Activated CD4-positive, CD25-positive, alpha-beta regulatory T cell treated with anti-CD3 and anti-CD28 coated beads, Interleukin-2, amount 50 U/mL, for 24 hours (primary cell): ENCODE measurements around the gene POLRMT.
"Not testable (repeated sequence)": the region's sequence is repeated elsewhere in the genome, so short reads cannot be mapped to it uniquely, and the experiment has no call there.

Experiments
- ATAC-seq, 2 donors: fragments of 150-1000 bp; cut with Tn5 transposase; one replicate each; pipeline ENCODE4 v1.10.0; 2021; ENCODE audit warnings: mild to moderate bottlenecking in 1 of 2, moderate library complexity in 1 of 2

The POLRMT gene

DNA sequence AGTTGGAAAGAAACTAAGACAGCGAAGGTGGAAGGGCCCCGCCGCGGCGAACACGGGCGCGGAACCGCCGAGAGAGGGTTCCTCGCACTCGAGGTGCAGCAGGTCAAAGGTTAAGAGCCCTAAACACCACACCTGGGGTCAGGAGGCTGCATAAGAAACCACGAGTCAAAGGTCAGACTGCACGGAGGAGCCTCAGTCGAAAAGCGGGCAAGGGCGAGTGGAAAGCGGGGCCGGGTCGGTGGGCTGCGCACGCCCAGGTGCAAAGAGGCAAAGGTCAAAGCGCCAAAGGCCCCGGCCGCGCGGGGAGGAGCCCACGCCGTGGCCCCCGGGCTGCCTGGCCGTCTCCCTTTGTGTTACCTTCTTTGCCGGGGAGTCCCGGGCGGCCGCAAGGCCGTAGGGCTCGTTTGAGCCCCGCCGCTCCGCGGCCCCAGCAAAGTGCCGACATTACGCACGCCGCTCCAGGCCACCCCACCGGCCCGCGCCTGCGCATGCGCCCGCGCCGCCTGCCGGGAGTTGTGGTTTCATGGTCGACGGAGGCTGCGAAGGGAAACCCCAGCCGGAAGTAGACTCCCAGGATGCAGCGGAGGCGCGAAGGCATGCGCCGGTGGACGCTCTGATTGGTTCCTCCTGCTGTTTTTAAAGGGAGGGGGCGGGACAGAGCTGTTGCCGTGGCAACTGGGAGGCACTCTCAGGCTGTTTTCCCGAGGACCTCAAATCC is at the start of gene POLRMT:
Gene POLRMT (minus strand): TSS at position 470 of the 718 bp plus-strand sequence. CDS start 25 bp downstream, at position 445.
- peak; percentile 94 to 98 for ATAC-seq

DNA sequence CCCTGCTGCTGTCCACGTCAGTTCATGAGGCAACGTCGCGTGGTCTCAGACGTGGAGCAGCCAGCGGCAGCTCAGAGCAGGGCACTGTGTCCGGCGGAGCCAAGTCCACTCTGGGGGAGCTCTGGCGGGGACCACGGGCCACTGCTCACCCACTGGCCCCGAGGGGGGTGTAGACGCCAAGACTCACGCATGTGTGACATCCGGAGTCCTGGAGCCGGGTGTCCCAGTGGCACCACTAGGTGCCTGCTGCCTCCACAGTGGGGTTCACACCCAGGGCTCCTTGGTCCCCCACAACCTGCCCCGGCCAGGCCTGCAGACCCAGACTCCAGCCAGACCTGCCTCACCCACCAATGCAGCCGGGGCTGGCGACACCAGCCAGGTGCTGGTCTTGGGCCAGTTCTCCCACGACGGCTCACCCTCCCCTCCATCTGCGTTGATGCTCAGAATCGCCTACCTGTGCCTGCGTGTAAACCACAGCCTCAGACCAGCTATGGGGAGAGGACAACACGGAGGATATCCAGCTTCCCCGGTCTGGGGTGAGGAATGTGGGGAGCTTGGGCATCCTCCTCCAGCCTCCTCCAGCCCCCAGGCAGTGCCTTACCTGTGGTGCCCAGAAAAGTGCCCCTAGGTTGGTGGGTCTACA is 49.5 kb upstream of the POLRMT start:
- no peak for ATAC-seq

DNA sequence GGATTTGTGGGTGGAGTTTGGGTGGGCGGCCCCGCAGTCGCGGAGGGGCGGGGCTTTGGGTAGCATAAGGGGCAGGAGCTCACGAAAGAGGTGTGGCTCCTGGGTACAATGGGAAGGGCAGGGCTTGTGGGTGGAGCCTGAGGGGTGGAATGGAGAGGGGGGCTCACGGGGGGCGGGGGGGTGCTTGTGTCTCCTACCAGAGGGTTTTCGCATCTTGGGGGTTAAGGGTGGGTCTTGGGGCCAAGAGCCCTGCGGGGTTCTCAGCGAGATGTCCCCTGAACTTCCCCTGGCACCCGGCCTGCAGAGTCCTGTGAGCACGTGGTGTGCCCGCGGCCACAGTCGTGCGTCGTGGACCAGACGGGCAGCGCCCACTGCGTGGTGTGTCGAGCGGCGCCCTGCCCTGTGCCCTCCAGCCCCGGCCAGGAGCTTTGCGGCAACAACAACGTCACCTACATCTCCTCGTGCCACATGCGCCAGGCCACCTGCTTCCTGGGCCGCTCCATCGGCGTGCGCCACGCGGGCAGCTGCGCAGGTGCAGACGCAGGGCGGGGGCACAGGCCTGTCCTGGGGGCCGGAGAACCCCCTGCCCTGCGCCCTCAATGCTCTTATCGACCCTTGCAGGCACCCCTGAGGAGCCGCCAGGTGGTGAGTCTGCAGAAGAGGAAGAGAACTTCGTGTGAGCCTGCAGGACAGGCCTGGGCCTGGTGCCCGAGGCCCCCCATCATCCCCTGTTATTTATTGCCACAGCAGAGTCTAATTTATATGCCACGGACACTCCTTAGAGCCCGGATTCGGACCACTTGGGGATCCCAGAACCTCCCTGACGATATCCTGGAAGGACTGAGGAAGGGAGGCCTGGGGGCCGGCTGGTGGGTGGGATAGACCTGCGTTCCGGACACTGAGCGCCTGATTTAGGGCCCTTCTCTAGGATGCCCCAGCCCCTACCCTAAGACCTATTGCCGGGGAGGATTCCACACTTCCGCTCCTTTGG is 48.0 kb upstream of the POLRMT start:
- no peak for ATAC-seq

DNA sequence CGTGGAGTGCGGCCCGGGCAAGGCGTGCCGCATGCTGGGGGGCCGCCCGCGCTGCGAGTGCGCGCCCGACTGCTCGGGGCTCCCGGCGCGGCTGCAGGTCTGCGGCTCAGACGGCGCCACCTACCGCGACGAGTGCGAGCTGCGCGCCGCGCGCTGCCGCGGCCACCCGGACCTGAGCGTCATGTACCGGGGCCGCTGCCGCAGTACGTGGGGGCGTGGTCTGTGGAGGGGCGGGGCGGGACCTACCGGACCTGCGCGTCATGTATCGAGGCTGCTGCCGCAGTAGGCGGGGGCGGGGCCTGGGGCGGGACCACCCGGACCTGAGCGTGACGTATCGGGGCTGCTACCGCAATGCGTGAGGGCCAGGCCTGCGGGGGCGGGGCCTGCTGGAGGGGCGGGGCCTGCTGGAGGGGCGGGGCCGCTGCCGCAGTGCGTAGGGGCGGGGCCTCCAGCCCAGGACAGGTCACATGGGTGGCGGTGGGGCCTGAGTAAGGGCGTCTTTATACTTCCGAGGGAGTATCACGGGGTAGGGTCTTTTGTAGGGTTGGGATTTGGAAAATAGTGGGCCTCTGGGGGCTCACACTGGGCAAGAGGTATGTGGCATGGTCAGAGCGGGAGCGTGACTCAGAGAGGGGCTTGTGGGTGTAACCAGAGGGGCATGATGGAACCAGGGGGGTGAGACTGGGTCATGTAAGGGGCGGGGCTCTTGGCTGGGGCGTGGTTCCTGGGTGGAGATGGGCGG is 47.1 kb upstream of the POLRMT start:
- peak; percentile 80 to 81 for ATAC-seq

DNA sequence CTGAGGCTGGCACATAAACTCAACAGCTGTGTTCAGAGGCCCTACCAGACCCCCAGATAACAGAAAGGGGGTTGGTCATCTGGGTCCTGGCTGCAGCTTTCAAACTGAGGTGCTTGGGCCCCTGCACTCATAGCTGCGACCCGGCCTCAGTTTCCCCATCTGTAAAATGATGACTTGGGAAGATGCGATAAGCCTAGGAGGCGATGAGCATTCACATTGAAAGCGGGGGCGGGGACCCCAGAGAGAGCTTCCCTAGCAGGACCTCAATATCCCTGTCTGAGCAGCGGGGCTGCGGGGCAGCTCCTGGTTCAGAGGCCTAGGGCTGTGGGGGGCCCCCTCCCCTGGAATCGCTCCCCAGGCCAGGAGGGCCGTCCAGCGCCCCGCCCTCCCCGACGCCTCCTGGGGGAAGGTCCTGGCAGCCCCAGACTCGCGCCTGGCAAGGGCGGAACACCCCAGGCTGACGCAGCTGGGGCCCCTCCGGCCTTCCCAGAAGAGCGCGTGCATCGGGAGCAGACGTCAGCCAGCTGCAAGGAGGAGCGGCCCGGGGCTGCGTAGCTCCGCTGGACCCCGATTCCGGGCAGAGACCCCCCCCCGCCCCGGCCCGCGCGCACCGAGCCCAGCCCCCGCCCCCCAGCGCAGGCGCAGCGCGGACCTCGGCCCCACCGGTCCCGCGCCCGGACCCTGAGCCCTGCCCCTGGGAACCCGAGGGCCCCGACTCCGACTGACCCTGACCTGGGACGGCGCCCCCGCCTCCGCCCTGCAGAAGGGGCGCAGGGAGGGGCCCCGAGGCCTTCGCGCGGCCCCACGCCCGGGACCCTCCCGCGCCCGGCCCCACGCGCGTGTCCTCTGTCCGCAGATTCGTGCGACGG is 46.3 kb upstream of the POLRMT start:
- ATAC-seq, result no peak

DNA sequence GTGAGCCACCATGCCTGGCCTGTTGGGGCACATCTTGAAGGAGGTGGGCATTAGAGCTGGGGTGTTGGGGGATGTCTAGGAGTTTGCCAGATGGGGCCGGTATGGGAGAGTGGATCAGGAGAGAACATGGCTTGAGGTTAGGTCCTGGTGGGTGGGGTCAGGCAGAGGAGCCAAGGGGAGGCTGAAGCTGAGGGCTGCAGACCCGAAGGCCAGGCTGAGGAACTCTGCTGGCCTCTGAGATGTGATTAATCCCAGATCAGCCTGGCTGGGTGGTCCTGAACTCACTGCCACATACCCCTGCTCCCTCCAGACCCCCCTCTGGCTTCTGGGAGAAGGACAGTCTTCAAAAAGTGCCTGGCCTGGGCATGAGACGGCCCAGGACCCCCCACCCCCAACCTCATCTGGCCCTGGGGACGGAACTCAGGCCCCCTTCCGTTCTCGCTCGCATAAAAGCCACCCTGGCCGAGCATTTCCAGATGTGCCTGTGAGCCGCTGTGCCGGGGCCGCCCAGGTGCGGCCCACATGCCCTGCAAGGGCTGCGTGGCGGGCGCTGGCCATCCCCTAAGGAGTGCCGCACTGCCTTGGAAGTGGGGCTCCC is 45.6 kb upstream of the POLRMT start:
- ATAC-seq, result no peak

DNA sequence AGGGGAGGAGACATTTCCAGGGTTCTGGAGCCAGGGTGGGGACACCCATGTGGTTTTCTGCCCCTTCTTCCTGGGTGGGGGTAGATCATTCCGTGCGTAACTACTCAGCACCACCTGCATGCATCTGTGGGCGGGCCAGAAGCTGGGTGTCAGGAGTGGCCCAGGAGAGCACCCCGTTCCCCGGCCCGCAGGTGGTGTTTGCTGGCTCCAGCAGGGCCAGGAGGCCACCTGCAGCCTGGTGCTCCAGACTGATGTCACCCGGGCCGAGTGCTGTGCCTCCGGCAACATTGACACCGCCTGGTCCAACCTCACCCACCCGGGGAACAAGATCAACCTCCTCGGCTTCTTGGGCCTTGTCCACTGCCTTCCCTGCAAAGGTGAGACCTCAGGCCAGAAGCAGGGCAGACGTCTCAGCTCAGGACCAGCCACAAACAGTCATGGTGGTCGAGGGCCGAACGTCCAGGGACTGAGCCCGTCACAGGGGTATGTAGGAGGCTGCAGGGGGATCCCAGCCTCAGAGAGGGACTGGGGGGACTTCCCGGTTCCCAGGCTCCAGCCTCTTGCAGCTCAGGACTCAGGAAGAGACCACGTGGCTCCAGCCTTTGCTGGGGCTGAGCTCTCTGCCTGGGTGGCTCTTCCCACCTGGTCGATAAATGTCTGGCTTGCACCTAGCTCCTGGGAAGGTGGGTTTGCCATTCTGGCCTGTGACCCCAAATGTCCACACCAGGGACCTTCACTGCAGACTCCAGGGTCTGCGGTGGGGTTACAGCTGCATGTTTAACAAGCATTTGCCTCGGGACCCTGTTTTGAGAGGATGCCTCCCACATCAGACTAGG is 44.5 kb upstream of the POLRMT start:
- no peak for ATAC-seq

DNA sequence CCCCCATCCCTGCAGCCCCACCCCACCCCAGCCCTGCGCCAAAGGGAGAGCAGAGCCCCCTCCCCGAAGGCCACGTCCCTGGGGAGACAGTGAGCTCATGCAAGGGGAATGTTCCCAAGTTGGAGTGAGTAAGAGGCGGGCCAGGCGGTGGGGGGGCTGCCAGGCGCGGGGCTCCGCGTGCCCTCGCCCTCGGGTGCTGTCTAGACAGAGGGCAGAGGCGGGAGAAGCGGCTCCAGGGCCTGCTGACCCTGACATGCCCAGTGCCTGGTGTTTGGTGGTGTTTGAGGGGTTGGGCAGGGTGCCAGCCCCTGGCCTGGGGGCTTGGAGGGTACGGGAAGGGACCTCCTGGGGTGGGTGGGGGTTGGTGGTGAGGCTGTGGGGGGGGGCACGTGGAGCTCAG is 43.9 kb upstream of the POLRMT start:
- no peak for ATAC-seq

DNA sequence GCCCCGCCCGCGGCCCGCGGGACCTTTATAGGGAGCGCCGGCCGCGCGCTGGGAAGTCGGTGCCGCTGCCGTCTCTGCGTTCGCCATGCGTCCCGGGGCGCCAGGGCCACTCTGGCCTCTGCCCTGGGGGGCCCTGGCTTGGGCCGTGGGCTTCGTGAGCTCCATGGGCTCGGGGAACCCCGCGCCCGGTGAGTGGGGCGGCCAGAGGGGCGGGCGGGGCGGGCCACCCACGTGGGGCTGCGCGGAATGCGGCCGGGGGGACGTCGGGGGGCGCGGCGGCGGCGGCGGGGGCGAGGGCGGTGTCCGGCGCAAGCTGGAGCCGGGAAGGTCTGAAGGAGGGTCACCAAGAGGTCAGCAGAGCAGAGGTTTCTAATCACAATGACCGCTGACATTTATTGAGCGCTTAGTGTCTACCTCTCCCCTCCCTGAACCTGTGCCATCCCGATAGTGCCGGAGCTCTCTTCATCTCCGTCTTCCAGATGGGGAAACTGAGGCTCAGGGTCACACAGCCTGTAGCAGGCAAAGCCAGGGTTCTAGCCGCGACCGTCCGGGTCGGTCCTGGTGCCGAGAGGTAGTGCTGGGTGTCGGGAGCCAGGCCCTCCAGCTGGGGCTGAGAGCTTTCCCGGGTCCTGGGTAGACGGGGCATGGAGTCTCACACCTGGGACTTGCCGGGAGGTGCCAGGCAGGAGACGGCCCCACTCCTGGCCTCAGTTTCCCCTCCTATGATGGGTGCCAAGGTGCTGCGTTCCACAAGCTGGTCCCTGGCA is 43.2 kb upstream of the POLRMT start, which contains the start of gene FSTL3:
Gene FSTL3 (plus strand): TSS at position 54 of the 767 bp plus-strand sequence. CDS start 32 bp downstream, at position 86.
- no peak for ATAC-seq

DNA sequence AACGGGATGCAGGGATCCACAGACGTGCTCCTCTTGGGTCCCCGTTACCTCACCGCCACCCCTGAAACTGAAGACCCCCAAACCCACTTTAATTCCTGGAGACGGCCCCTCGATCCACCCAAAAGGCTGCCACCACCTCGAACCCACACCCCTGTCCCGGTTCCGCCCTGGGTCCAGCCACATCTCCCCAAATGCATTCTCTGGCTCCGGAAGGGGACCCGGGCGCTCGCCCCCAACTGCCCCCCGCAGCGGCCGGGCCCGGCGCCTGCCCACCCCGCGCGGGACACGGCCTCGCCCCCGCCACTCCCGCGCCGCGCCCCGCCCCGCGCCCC is 42.6 kb upstream of the POLRMT start:
- no peak for ATAC-seq

DNA sequence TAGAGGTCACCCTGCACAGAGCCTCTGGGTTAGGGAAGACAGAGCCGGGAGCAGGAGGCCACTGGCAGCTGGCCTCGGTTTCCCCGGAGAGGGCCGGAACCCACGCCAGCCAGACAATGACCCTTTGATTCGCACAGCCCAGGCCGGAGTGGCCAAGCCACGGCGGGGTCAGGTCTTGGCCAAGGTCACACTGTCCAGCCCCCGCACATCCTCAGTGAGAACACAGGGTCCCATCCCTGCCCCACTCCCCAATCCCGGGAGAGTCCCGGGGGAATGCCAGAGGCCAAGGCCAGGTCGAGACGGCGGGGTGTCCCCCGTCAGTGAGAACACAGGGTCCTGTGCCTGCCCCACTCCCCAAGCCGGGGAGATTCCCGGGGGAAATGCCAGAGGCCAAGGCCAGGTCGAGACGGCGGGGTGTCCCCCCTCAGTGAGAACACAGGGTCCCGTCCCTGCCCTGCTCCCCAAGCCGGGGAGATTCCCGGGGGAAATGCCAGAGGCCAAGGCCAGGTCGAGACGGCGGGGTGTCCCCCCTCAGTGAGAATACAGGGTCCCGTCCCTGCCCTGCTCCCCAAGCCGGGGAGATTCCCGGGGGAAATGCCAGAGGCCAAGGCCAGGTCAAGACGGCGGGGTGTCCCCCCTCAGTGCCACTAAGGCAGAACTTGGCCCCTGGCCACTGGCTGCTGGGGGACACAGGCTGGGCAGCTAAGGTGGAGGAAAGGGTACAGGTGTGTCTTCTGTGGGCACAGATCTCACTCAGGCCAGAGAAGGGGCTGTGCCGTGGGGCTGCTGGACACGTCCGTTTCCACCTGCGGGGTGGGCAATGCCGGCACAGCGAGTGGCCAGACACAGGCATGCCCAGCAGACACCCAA is 41.2 kb upstream of the POLRMT start:
- ATAC-seq, result no peak

DNA sequence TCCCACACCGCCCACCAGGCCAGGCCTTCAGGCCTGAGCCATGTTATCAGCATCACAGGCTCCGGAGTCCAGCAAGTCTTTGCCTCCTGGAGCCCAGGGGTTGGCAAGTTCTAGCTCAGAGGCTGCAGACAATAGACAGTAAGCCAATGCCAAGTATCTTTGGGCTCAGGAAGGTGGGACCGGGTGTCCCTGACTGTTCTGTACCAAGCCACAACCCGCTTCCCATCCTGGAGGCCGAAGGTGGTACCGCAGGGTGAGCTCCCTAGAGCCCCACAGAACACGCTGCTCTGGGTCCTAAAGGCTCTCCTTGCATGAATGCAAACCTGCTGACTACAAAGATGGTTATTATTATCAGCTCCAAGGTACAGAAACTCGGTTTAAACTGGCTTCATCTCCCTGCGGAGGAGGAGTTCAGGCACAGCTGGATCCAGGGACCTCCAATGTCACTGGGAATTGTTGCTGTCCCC is 37.3 kb upstream of the POLRMT start:
- no peak for ATAC-seq

DNA sequence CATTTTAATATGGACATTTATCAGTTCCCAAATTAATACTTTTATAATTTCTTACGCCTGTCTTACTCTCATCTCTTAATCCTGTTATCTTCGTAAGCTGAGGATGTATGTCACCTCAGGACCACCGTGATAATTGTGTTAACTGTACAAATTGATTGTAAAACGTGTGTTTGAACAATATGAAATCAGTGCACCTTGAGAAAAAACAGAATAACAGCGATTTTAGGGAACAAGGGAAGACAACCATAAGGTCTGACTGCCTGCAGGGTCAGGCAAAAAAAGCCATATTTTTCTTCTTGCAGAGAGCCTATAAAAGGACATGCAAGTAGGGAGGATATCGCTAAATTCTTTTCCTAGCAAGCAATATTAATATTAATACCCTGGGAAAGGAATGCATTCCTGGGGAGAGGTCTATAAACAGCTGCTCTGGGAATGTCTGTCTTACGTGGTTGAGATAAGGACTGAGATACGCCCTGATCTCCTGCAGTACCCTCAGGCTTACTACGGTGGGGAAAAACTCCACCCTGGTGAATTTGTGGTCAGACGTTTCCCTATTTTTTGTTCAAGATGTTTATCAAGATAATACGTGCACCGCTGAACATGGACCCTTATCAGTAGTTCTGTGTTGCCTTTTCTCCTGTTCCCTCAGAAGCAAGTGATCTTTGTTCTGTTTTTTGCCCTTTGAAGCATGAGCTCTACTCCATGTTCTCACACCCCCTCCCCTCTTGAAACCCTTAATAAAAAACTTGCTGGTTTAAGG is 35.5 kb upstream of the POLRMT start:
- not testable (repeated sequence) for ATAC-seq

DNA sequence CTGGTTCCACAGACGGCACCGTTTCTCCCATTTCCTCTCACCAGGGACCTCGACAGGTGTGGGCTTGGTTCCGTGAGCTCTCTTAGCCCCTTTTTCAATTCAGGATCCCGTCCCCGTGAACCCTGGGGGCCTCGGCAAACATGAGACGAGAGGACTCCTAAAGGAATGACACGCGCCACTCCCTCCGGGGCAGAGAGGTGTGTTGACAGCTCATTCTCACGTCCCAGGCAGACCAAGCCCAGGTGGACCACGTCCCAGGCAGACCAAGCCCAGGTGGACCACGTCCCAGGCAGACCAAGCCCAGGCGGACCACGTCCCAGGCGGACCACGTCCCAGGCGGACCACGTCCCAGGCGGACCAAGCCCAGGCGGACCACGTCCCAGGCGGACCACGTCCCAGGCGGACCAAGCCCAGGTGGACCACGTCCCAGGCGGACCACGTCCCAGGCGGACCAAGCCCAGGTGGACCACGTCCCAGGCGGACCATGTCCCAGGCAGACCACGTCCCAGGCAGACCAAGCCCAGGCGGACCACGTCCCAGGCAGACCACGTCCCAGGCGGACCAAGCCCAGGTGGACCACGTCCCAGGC is 33.7 kb upstream of the POLRMT start:
- ATAC-seq, result not testable (repeated sequence)

DNA sequence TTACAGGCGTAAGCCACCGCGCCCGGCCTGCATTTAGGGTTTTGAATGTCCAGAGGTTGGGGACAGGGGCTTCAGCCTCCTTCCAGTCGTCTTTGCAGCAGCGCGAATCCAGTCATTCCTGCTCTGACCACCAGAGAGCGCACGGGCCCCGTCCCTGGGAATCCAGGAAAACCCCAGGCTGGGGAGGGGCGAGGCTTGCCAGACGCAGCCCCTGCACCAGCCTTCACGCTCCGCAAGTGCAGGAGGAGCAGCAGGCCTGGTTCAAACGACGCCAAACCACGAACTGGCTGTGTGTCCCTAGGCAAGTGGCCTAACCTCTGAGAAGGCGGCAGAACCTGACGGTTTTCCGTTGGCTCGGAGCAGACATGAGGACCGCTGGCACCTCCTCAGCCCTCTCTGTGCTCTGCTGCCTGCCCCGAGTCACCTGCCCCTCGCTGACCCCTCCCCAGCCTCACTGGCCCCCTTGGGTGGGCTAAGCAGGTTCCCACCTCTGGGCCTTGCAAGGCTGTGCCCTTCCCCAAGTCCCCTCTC is 31.6 kb upstream of the POLRMT start:
- no peak for ATAC-seq

DNA sequence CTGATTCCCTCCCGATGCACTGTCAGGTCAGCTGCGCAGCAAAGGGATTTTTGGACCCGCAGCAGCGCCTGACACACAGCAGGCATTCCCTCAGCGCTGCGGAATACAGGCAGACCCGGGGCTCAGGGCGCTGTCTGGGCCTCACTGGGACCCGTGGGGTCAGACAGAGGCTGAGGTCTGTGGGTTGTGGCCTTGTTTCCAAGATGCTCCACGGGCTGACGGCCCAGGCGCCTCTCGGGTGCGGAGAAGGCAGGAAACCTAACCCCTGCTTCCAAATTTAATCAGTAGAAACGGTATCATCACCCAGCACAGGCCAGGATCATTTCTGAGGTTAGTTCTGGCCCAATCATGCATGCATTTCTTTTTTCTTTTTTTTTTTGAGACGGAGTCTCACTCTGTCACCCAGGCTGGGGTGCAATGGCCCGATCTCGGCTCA is 30.4 kb upstream of the POLRMT start:
- no peak for ATAC-seq
